Smooth muscle cell of the brain vasculature (primary cell): ENCODE measurements around the gene ZFHX3.
"Not testable (repeated sequence)": the region's sequence is repeated elsewhere in the genome, so short reads cannot be mapped to it uniquely, and the experiment has no call there.

ENCODE experiments used
- DNase-seq: peaks from one replicate; pipeline ENCODE4 v3.0.0-alpha.2; 2012; ENCODE audit warnings: low read depth, low spot score

ZFHX3 gene

GRCh38 chr16:73047536-73048291 is at the start of gene ZFHX3:
TSS of gene ZFHX3 (minus strand) at chr16:73048128. CDS start at chr16:72960145, 87,983 bp downstream.
- DNase-seq = no peak

- DNase-seq = no peak
Measured at GRCh38 chr16:73096510-73096909, 48.6 kb upstream of the ZFHX3 start.

GRCh38 chr16:73095885-73096421 is 48.0 kb upstream of the ZFHX3 start:
- DNase-seq = no peak

GRCh38 chr16:73095142-73095820 is 47.4 kb upstream of the ZFHX3 start:
- no peak for DNase-seq

- no peak for DNase-seq
Measured at GRCh38 chr16:73094371-73094770, 46.4 kb upstream of the ZFHX3 start.

GRCh38 chr16:73093146-73094144 is 45.5 kb upstream of the ZFHX3 start:
- no peak for DNase-seq

- DNase-seq = no peak
Measured at GRCh38 chr16:73092236-73092781, 44.4 kb upstream of the ZFHX3 start.

- DNase-seq = no peak
Measured at GRCh38 chr16:73091174-73091573, 43.2 kb upstream of the ZFHX3 start.

GRCh38 chr16:73089420-73089819 is 41.5 kb upstream of the ZFHX3 start:
- no peak for DNase-seq

- DNase-seq = no peak
Measured at GRCh38 chr16:73086108-73086507, 38.2 kb upstream of the ZFHX3 start.

GRCh38 chr16:73083271-73083670 is 35.3 kb upstream of the ZFHX3 start:
- DNase-seq = no peak

GRCh38 chr16:73082634-73083051 is 34.7 kb upstream of the ZFHX3 start:
- DNase-seq = not testable (repeated sequence)

GRCh38 chr16:73080931-73081330 is 33.0 kb upstream of the ZFHX3 start:
- no peak for DNase-seq

- no peak for DNase-seq
Measured at GRCh38 chr16:73076324-73076810, 28.4 kb upstream of the ZFHX3 start.

- no peak for DNase-seq
Measured at GRCh38 chr16:73074382-73074781, 26.5 kb upstream of the ZFHX3 start.

GRCh38 chr16:73072051-73072450 is 24.1 kb upstream of the ZFHX3 start:
- not testable (repeated sequence) for DNase-seq

GRCh38 chr16:73071131-73071940 is 23.4 kb upstream of the ZFHX3 start:
- DNase-seq = no peak

GRCh38 chr16:73069581-73070262 is 21.8 kb upstream of the ZFHX3 start:
- no peak for DNase-seq

- DNase-seq = no peak
Measured at GRCh38 chr16:73068541-73069401, 20.8 kb upstream of the ZFHX3 start.
